GM12878 (cell line): ENCODE data around the gene COPZ1. TPM values are rescaled to one million over a fixed set of nuclear protein-coding genes. Genes with fewer than 3 reads are reported as not detected.

ENCODE experiments used
- MYB ChIP-seq: fragments of 150-350 bp; IDR thresholded peaks from 2 replicates; pipeline ENCODE4 v1.6.1; 2014; ENCODE audit warnings: mild to moderate bottlenecking, low read depth, low read length, borderline replicate concordance
- SMAD5 ChIP-seq: IDR thresholded peaks from 2 replicates; pipeline ENCODE4 v1.6.1; 2016; ENCODE audit warnings: antibody characterized with exemption, low read depth
- TCF3 ChIP-seq: IDR thresholded peaks from 2 replicates; pipeline ENCODE4 v1.6.1; 2012; ENCODE audit warnings: low read depth, mild to moderate bottlenecking, low read length, borderline replicate concordance; ENCODE audit not compliant: insufficient read depth
- YBX1 ChIP-seq: fragments of 450-650 bp; IDR thresholded peaks from 2 replicates; pipeline ENCODE4 v1.6.1; 2016; ENCODE audit warnings: antibody characterized with exemption
- ZSCAN29 ChIP-seq: fragments of 450-650 bp; IDR thresholded peaks from 2 replicates; pipeline ENCODE4 v1.6.1; 2017; ENCODE audit warnings: mild to moderate bottlenecking, moderate library complexity
- polyA plus RNA-seq, 11 experiments: library from polyadenylated mRNA; depleted of rRNA in 4 of 11; unstranded in 6 of 11; stranded (reverse) in 5 of 11; fragments of >200 nt; fragmentation: Nextera tagmentation in 4 of 11; fragmentation: Illumina TruSeq in 1 of 11; extraction: Ambion mirVana in 4 of 11; extraction: Trizol in 1 of 11; gene quantifications; 1 replicate in 1 of 11; 2 replicates in 10 of 11; pipeline versions ENCODE4 v1.2.1 to v1.2.3, GENCODE V29; 2011 to 2016; ENCODE audit warnings: inconsistent platforms in 2 of 11, missing spikeins in 2 of 11, low read depth in 1 of 11
- total RNA-seq, 4 experiments: library from RNA; depleted of rRNA in 3 of 4; stranded (reverse); fragments of >200 nt in 3 of 4; fragmentation: Illumina TruSeq in 1 of 4; extraction: Trizol in 1 of 4; gene quantifications; 2 replicates each; pipeline versions ENCODE4 v1.2.1 to v1.2.3, GENCODE V29; 2013 to 2021
- TF ChIP-seq, protein P1 (sequence below): IDR thresholded peaks from 2 replicates; pipeline ENCODE4 v1.6.1; 2012; ENCODE audit warnings: mild to moderate bottlenecking, low read depth, low read length
- TF ChIP-seq, protein P2 (sequence below): IDR thresholded peaks from 2 replicates; pipeline ENCODE4 v1.6.1; 2012; ENCODE audit warnings: low read depth, low read length, improper control_type of control experiment
- TF ChIP-seq, protein P3 (sequence below): fragments of 450-650 bp; IDR thresholded peaks from 2 replicates; pipeline ENCODE4 v1.6.1; 2017; ENCODE audit warnings: mild to moderate bottlenecking
- TF ChIP-seq, protein P4 (sequence below): fragments of 150-350 bp; IDR thresholded peaks from 2 replicates; pipeline ENCODE4 v1.6.1; 2016; ENCODE audit warnings: low read depth, low read length
- TF ChIP-seq, protein P5 (sequence below): IDR thresholded peaks from 2 replicates; pipeline ENCODE4 v1.6.1; 2012; ENCODE audit warnings: low read depth, low read length, improper control_type of control experiment

COPZ1 gene
- total and polyA plus RNA-seq, 10 of the 15 experiments (the other 5 are each of a cell fraction or from before 2014, with no cell fraction given): 112 to 378 (median 184) TPM

DNA sequence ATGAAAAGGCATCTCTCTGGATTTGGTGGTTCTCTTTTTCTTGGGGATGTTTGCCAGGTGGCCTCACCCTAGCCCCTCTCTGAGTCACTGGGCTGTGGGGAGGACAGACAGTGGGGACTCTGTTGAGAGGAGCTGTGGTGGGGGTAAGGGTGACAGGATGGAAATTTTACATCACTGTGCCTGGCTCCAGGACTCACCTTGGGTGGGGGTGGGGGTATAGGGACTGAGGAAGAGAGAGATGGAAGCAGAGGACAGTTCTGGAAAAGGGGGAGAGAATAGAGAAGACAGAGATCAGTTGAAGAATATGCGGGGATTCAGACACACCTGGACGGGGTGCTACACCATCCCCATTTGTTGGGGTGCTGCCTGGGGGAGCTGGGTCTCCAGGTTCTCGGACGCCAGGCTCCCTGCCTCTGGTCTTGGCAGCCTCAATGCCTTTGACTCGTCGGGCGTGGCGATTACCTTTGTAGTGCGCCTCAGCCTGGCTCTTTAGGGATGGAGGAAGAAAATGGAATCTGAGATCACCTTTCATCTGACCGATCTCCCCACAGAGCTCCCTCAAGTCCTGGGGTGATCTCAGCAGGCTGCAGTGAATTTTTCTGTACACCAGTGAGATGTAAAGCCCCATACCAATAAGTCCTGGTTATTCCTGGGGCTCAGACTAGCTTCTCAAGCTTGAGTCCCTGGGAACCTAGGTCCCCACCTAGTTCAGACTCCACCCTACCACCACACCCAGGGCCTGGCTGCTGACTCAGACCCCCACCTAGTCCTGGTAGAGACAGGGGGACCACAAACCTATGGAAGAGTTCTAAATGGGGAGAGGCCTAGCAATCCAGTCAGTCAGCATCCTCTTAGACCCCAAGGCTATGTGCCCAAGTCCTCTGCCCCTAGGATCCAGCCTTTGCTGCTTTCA, 49.0 kb downstream of the COPZ1 start (continued):
- TF ChIP-seq, protein P1, sequence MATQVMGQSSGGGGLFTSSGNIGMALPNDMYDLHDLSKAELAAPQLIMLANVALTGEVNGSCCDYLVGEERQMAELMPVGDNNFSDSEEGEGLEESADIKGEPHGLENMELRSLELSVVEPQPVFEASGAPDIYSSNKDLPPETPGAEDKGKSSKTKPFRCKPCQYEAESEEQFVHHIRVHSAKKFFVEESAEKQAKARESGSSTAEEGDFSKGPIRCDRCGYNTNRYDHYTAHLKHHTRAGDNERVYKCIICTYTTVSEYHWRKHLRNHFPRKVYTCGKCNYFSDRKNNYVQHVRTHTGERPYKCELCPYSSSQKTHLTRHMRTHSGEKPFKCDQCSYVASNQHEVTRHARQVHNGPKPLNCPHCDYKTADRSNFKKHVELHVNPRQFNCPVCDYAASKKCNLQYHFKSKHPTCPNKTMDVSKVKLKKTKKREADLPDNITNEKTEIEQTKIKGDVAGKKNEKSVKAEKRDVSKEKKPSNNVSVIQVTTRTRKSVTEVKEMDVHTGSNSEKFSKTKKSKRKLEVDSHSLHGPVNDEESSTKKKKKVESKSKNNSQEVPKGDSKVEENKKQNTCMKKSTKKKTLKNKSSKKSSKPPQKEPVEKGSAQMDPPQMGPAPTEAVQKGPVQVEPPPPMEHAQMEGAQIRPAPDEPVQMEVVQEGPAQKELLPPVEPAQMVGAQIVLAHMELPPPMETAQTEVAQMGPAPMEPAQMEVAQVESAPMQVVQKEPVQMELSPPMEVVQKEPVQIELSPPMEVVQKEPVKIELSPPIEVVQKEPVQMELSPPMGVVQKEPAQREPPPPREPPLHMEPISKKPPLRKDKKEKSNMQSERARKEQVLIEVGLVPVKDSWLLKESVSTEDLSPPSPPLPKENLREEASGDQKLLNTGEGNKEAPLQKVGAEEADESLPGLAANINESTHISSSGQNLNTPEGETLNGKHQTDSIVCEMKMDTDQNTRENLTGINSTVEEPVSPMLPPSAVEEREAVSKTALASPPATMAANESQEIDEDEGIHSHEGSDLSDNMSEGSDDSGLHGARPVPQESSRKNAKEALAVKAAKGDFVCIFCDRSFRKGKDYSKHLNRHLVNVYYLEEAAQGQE: no peak
- TF ChIP-seq, protein P2, sequence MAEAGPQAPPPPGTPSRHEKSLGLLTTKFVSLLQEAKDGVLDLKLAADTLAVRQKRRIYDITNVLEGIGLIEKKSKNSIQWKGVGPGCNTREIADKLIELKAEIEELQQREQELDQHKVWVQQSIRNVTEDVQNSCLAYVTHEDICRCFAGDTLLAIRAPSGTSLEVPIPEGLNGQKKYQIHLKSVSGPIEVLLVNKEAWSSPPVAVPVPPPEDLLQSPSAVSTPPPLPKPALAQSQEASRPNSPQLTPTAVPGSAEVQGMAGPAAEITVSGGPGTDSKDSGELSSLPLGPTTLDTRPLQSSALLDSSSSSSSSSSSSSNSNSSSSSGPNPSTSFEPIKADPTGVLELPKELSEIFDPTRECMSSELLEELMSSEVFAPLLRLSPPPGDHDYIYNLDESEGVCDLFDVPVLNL: no peak
- TF ChIP-seq SMAD5 (no peak), ZSCAN29 (no peak), YBX1 (no peak), TCF3 (no peak), MYB (no peak)
- TF ChIP-seq, protein P3, sequence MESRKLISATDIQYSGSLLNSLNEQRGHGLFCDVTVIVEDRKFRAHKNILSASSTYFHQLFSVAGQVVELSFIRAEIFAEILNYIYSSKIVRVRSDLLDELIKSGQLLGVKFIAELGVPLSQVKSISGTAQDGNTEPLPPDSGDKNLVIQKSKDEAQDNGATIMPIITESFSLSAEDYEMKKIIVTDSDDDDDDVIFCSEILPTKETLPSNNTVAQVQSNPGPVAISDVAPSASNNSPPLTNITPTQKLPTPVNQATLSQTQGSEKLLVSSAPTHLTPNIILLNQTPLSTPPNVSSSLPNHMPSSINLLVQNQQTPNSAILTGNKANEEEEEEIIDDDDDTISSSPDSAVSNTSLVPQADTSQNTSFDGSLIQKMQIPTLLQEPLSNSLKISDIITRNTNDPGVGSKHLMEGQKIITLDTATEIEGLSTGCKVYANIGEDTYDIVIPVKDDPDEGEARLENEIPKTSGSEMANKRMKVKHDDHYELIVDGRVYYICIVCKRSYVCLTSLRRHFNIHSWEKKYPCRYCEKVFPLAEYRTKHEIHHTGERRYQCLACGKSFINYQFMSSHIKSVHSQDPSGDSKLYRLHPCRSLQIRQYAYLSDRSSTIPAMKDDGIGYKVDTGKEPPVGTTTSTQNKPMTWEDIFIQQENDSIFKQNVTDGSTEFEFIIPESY: no peak
- TF ChIP-seq, protein P4, sequence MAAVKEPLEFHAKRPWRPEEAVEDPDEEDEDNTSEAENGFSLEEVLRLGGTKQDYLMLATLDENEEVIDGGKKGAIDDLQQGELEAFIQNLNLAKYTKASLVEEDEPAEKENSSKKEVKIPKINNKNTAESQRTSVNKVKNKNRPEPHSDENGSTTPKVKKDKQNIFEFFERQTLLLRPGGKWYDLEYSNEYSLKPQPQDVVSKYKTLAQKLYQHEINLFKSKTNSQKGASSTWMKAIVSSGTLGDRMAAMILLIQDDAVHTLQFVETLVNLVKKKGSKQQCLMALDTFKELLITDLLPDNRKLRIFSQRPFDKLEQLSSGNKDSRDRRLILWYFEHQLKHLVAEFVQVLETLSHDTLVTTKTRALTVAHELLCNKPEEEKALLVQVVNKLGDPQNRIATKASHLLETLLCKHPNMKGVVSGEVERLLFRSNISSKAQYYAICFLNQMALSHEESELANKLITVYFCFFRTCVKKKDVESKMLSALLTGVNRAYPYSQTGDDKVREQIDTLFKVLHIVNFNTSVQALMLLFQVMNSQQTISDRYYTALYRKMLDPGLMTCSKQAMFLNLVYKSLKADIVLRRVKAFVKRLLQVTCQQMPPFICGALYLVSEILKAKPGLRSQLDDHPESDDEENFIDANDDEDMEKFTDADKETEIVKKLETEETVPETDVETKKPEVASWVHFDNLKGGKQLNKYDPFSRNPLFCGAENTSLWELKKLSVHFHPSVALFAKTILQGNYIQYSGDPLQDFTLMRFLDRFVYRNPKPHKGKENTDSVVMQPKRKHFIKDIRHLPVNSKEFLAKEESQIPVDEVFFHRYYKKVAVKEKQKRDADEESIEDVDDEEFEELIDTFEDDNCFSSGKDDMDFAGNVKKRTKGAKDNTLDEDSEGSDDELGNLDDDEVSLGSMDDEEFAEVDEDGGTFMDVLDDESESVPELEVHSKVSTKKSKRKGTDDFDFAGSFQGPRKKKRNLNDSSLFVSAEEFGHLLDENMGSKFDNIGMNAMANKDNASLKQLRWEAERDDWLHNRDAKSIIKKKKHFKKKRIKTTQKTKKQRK: no peak
- TF ChIP-seq, protein P5, sequence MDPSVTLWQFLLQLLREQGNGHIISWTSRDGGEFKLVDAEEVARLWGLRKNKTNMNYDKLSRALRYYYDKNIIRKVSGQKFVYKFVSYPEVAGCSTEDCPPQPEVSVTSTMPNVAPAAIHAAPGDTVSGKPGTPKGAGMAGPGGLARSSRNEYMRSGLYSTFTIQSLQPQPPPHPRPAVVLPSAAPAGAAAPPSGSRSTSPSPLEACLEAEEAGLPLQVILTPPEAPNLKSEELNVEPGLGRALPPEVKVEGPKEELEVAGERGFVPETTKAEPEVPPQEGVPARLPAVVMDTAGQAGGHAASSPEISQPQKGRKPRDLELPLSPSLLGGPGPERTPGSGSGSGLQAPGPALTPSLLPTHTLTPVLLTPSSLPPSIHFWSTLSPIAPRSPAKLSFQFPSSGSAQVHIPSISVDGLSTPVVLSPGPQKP: no peak
- TF ChIP-seq, all 136 proteins: peak for 0
